ENCODE results near the gene IL22RA2. TPM values are rescaled to one million over a fixed set of nuclear protein-coding genes. Genes with fewer than 3 reads are reported as not detected.
A peak's percentile ranks its signal among the peaks of the same experiment; 100 is the strongest.

IL22RA2 gene
- polyA plus RNA-seq, 3 donors: not detected

- peaks cover 0 to 16% of the 10 kb centered on the region in 2 donors for H3K4me1 ChIP-seq (ENCODE audit: control insufficient read depth in 1 of 2, insufficient read depth in 2 of 2, low read length in 2 of 2)
- H3K9ac ChIP-seq (ENCODE audit: insufficient read depth, low read length, poor library complexity, severe bottlenecking): no peak overlapping the region
- H3K79me2 ChIP-seq (ENCODE audit: insufficient read depth, low read length): no peaks in the 10 kb centered on the region
- H3K4me3 ChIP-seq (replicated peaks in 1 of 3; ENCODE audit: low read depth in 2 of 3, low read length in 3 of 3): no peak overlapping the region
- Mint-ChIP-seq H3K9me3 (peaks cover 10 to 30% (median 17%) of the 10 kb centered on the region in 7 donors), H3K36me3 (peaks cover 0 to 5% of the 10 kb centered on the region in 2 donors), H3K27ac (no peak overlapping the region), H3K27me3 (ENCODE audit: low read depth in 3 of 3) (no peaks in the 10 kb centered on the region), H3K4me3 (no peak overlapping the region), H3K4me1 (peaks cover 19% of the 10 kb centered on the region)
- H2AFZ ChIP-seq (ENCODE audit: insufficient read depth, low read depth, low read length, poor library complexity, severe bottlenecking): no peak overlapping the region
- no peak overlapping the region for H3K4me2 ChIP-seq (replicated peaks; ENCODE audit: extremely low read depth, low read length, poor library complexity, severe bottlenecking)
- H3K36me3 ChIP-seq (replicated peaks in 1 of 2; ENCODE audit: control insufficient read depth in 1 of 2, insufficient read depth in 2 of 2, low read length in 2 of 2): no peaks in the 10 kb centered on the region
- no peak for TF ChIP-seq CTCF (IDR thresholded peaks at IDR 0.05)
- H3K9me3 ChIP-seq (replicated peaks in 1 of 2; ENCODE audit: control insufficient read depth in 1 of 2, insufficient read depth in 1 of 2, low read length in 2 of 2): peaks cover 14 to 23% of the 10 kb centered on the region in 2 donors
- WGBS (ENCODE audit: insufficient coverage): 100% methylated on average over 5 of the region's 5 CpGs
- no peak for DNase-seq
- H3K27me3 ChIP-seq (ENCODE audit: control insufficient read depth in 2 of 2, insufficient read depth in 2 of 2, low read length in 2 of 2): no peaks in the 10 kb centered on the region
- no peak overlapping the region for H3K27ac ChIP-seq (ENCODE audit: low read depth in 1 of 2, low read length in 2 of 2)
- no peaks in the 10 kb centered on the region for H4K20me1 ChIP-seq (ENCODE audit: insufficient read depth, low read length)
- intact Hi-C loops (cut with micrococcal nuclease): no loop called here
These were observed 3.3 kb upstream of the IL22RA2 start for GRCh38 chr6:137176729-137177128.

- Histone ChIP-seq H3K27me3 (ENCODE audit: control insufficient read depth in 2 of 2, insufficient read depth in 2 of 2, low read length in 2 of 2) (no peaks in the 10 kb centered on the region), H3K4me1 (ENCODE audit: control insufficient read depth in 1 of 2, insufficient read depth in 2 of 2, low read length in 2 of 2) (peaks cover 2 to 20% of the 10 kb centered on the region in 2 donors), H3K4me2 (replicated peaks; ENCODE audit: extremely low read depth, low read length, poor library complexity, severe bottlenecking) (no peak overlapping the region), H3K9ac (ENCODE audit: insufficient read depth, low read length, poor library complexity, severe bottlenecking) (no peak overlapping the region), H2AFZ (ENCODE audit: insufficient read depth, low read depth, low read length, poor library complexity, severe bottlenecking) (no peak overlapping the region), H3K9me3 (replicated peaks in 1 of 2; ENCODE audit: control insufficient read depth in 1 of 2, insufficient read depth in 1 of 2, low read length in 2 of 2) (peaks cover 6 to 19% of the 10 kb centered on the region in 2 donors), H3K4me3 (replicated peaks in 1 of 3; ENCODE audit: low read depth in 2 of 3, low read length in 3 of 3) (no peak overlapping the region), H3K36me3 (replicated peaks in 1 of 2; ENCODE audit: control insufficient read depth in 1 of 2, insufficient read depth in 2 of 2, low read length in 2 of 2) (no peaks in the 10 kb centered on the region), H3K27ac (ENCODE audit: low read depth in 1 of 2, low read length in 2 of 2) (no peak overlapping the region), H4K20me1 (ENCODE audit: insufficient read depth, low read length) (no peaks in the 10 kb centered on the region), H3K79me2 (ENCODE audit: insufficient read depth, low read length) (no peaks in the 10 kb centered on the region)
- Mint-ChIP-seq H3K27ac (peak overlapping the region in 1 of 7 donors; percentile 33), H3K4me3 (no peak overlapping the region), H3K27me3 (ENCODE audit: low read depth in 3 of 3) (no peaks in the 10 kb centered on the region), H3K4me1 (peaks cover 23% of the 10 kb centered on the region), H3K36me3 (peaks cover 0 to 4% of the 10 kb centered on the region in 2 donors), H3K9me3 (peaks cover 8 to 23% (median 13%) of the 10 kb centered on the region in 7 donors)
- DNase-seq: no peak
- no peak for TF ChIP-seq CTCF (IDR thresholded peaks at IDR 0.05)
- WGBS (ENCODE audit: insufficient coverage): no CpG with 5 or more reads among the region's 1 CpG
- intact Hi-C loops (cut with micrococcal nuclease): no loop called here
These were observed 2.4 kb upstream of the IL22RA2 start for GRCh38 chr6:137175868-137176245.

Data from CD14-positive monocyte (primary cell).